Thoracic aorta (tissue), 2 donors: Measurements from ENCODE around the gene PLEKHG5. TPM values are rescaled to one million over a fixed set of nuclear protein-coding genes. Genes with fewer than 3 reads are reported as not detected.
"Not testable (repeated sequence)": the region's sequence is repeated elsewhere in the genome, so short reads cannot be mapped to it uniquely, and the experiment has no call there.

Experiments used
- ATAC-seq: fragments of 150-250 bp; one replicate; pipeline ENCODE4 v1.8.0; 2017; ENCODE audit warnings: low read depth; ENCODE audit not compliant: insufficient number of reproducible peaks, low FRiP score
- DNase-seq: peaks from one replicate; pipeline ENCODE4 v3.0.0-alpha.2; 2020; ENCODE audit warnings: low spot score
- H3K27ac ChIP-seq, 2 donors: fragments of 200-600 bp; sonication (generic); 1 replicate in 1 of 2; 2 replicates in 1 of 2; pipeline ENCODE4 v1.5.1; 2016; ENCODE audit warnings: mild to moderate bottlenecking in 2 of 2, moderate library complexity in 2 of 2
- H3K27me3 ChIP-seq: fragments of 200-600 bp; sonication (generic); replicated peaks from 2 replicates; pipeline ENCODE4 v1.6.0; 2016; ENCODE audit warnings: mild to moderate bottlenecking; ENCODE audit not compliant: insufficient read depth
- H3K36me3 ChIP-seq: fragments of 200-600 bp; sonication (generic); one replicate; pipeline ENCODE4 v1.5.1; 2016
- H3K4me1 ChIP-seq, 2 donors: fragments of 200-600 bp; sonication (generic); 1 replicate in 1 of 2; 2 replicates in 1 of 2; pipeline versions ENCODE4 v1.5.1 to v1.6.0; 2016; ENCODE audit warnings: low read depth in 2 of 2, mild to moderate bottlenecking in 1 of 2; ENCODE audit not compliant: control insufficient read depth in 1 of 2
- H3K4me3 ChIP-seq: fragments of 200-600 bp; sonication (generic); 2 replicates; pipeline ENCODE4 v1.5.1; 2016; ENCODE audit warnings: mild to moderate bottlenecking
- H3K9me3 ChIP-seq: fragments of 200-600 bp; sonication (generic); 2 replicates; pipeline ENCODE4 v1.5.1; 2016
- total RNA-seq, 2 donors: library from RNA; depleted of rRNA; stranded (reverse); fragments of >200 nt; gene quantifications; one replicate each; pipeline versions ENCODE4 v1.1.0 to v1.2.3, GENCODE V29; 2016
- TF ChIP-seq, protein P1 (sequence below): fragments of 200-600 bp; sonication (generic); IDR thresholded peaks from one replicate; pipeline ENCODE4 v1.5.1; 2019; ENCODE audit warnings: antibody characterized with exemption

Gene PLEKHG5
- total RNA-seq, 2 donors from 2014 or later: 23.4 to 32.9 TPM

DNA sequence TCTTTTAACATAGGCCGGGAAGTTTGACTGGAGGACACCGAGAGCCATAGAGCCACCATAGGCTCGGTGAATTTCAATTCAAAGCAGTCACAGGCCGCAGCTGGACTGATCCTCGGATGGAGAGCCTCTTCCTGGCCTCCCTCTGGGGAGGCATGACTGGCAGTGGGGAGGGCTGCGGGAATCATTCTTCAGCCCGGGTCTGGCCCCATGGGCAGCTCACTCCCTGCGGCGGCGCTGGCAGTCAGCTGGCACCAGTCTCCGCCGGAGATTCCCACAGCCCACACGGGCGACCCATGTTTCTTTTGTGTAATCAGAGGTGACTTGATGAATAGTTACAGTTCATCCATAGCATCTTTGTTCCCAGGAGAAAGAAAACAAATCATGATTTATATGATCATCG is 56.3 kb downstream of the PLEKHG5 start:
- TF ChIP-seq, protein P1, sequence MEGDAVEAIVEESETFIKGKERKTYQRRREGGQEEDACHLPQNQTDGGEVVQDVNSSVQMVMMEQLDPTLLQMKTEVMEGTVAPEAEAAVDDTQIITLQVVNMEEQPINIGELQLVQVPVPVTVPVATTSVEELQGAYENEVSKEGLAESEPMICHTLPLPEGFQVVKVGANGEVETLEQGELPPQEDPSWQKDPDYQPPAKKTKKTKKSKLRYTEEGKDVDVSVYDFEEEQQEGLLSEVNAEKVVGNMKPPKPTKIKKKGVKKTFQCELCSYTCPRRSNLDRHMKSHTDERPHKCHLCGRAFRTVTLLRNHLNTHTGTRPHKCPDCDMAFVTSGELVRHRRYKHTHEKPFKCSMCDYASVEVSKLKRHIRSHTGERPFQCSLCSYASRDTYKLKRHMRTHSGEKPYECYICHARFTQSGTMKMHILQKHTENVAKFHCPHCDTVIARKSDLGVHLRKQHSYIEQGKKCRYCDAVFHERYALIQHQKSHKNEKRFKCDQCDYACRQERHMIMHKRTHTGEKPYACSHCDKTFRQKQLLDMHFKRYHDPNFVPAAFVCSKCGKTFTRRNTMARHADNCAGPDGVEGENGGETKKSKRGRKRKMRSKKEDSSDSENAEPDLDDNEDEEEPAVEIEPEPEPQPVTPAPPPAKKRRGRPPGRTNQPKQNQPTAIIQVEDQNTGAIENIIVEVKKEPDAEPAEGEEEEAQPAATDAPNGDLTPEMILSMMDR: no peak
- H3K9me3 ChIP-seq: no peaks in the 10 kb centered on the region
- no peak for DNase-seq
- no peaks in the 10 kb centered on the region for H3K4me1 ChIP-seq
- H3K4me3 ChIP-seq: no peak overlapping the region
- no peak overlapping the region for H3K27ac ChIP-seq
- ATAC-seq: no peak
- no peaks in the 10 kb centered on the region for H3K36me3 ChIP-seq
- no peaks in the 10 kb centered on the region for H3K27me3 ChIP-seq

DNA sequence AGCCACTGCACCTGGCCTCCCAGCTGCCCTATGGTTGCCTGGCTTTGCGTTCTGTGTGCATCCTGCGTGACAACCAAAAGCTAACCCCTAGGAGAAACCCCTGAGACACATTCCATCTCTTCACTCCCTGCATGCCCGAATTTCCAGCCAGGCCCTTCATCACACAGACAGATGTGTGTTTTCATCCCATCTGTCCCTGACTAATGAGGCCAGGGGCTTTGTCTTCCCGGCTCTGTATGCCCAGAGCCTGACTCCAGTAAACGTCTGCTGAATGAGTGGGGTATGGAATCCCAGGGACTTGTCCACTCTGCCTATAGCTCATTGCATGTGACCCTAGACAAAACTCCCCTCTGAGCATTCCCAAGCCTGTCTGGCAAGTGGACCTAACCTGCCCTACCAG is 57.3 kb downstream of the PLEKHG5 start:
- no peaks in the 10 kb centered on the region for H3K4me1 ChIP-seq
- DNase-seq (no peak), ATAC-seq (no peak)
- H3K27me3 ChIP-seq: no peaks in the 10 kb centered on the region
- no peak overlapping the region for H3K4me3 ChIP-seq
- H3K27ac ChIP-seq: no peak overlapping the region
- no peaks in the 10 kb centered on the region for H3K36me3 ChIP-seq
- H3K9me3 ChIP-seq: no peaks in the 10 kb centered on the region
- TF ChIP-seq, protein P1: no peak

DNA sequence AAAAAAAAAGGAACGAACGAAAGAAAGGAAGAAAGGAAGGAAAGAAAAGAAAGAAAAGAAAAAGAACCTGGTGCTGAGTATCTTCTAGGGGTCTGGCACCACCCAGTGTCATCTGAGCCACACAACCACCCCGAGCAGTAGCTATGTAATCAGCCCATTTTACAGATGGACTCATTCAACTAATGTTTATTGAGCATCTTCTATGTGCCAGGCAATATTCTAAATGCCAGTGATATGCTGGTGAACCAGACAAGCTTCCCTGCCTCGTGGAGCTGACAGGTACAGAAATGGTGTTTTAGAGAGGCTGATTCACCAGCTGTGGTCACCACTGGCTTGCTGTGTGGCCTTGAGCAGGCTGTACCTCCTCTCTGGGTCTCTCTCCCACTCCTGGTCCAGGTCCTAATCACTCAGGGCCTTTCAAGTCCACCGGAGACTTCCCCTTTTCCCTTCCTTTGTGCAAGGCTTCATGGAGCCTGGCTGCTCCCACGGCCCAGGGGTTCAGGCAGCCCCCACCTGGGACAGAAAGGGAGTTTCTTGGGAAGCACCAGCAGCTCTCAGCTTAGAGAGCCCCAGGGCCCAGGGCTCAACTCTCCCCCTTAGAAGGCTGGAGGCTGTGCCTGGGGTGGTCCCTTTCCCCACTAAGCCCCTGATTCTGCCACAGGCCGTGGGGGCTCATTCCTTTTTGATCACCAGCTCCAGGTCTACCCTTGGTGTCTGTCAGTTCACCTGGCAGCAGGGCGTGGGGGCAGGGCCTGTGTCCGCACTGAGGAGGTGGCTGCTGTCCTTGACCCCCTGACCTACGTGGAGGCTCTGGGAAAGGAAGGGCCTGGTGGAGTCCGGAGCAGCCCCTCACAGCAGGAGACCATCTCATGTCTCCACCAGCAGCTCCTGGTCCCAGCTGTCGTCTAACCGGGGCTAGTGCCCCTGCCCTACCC is 59.6 kb downstream of the PLEKHG5 start:
- not testable (repeated sequence) for DNase-seq, ATAC-seq, H3K36me3 ChIP-seq, H3K27ac ChIP-seq, H3K27me3 ChIP-seq, H3K4me3 ChIP-seq, H3K4me1 ChIP-seq, H3K9me3 ChIP-seq

DNA sequence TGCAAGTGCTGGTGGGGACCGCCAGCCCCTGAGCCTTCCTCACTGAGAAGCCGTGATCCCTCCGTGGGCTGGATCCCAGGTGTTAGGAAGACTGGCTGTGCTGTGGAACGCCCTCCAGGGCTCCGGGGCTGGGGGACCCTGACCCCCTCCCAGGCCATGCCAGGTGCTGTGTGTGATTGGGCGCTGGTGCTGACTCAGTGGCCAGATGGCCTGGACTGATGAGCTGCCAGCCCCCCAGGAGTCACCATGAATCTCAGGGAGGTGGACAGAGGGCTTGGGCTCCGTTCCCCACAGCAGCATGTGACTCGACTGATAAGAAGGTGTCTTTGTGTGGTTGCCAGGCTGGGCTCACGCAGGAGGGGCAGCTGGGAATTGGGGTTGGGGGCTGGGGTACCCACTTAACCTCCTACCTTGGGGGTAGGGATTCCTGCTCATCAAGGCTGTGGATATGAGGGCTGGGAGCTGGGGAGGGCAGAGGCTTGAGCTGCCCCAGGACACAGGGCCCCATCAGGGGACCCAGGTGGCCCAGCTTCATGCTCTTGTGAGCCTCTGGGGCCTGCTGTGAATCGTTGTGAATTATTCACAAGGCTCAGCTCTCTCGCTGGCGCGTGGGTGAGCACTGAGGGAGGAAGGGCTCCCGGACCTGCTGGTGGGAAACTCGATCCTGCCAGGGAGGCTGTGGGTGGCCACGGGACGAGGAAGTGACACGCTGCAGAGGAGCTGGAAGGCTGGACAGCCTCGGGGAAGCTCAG is 61.6 kb downstream of the PLEKHG5 start:
- H3K36me3 ChIP-seq, DNase-seq, H3K4me1 ChIP-seq, ATAC-seq, H3K9me3 ChIP-seq, H3K4me3 ChIP-seq, H3K27ac ChIP-seq: not testable (repeated sequence)
- H3K27me3 ChIP-seq: peaks cover 14% of the 10 kb centered on the region

DNA sequence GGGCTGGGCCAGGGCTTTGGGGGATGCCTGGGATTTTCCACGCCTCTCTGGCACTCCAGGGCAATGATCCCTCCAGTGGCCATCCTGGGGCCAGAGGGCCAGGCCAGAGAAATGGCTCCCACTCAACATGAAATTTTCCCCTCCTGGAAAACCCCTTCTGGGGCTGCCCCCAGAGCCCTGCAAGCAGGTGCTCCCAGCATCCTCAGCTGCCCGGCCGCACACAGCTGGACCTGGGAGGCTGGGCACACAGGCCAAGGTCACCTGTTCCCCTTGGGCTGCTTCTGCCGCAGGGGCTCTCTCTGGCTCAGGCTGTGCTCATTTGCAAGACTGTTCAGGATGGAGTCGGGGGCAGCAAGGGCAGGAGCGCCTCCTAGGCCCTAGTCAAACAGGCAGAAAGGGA is 63.0 kb downstream of the PLEKHG5 start:
- Histone ChIP-seq H3K4me1 (peaks cover 3 to 16% of the 10 kb centered on the region in 2 donors), H3K27me3 (peaks cover 16% of the 10 kb centered on the region)
- H3K36me3 ChIP-seq, H3K4me3 ChIP-seq, H3K9me3 ChIP-seq, ATAC-seq, H3K27ac ChIP-seq, DNase-seq: not testable (repeated sequence)

DNA sequence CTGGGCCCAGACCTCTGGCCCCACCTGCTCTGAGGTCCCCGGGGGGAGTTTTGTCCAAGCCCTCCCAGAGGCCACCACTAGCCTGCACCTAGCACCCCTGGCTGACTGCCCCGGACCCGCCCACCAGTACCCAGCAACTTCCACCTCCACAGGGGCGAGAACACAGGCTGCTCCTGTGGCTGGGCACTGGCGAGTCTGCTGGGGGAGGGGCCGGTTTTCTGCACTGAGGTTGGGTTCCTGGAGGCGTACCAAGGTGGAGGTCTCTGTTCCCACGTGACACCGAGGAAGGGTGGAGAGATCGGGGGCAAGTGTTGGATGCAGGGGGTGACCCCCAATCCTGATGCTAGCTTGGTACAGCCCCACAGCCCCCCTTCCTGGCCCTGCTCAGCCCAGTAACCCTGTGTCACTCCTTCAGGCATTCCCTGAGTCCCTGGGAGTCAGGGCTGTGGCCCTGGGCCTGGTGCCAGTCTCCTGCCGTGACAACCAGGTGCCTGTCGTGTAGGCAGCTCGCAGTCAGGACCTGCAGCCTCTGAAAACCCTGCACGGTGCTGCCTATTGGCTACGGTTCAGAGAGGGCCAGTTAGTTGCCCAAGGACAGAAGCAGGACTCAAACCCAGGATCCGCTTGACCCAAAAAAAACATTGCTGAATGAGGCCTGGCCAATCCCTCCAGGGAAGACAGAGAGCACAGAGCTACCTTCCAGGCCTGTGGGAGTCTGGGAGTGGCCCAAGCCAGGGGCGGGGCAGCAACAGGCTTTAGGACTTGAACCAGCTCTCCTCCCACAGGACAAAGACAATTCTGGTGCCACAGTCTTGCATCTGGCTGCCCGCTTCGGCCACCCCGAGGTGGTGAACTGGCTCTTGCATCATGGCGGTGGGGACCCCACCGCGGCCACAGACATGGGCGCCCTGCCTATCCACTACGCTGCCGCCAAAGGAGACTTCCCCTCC is 63.8 kb downstream of the PLEKHG5 start:
- Histone ChIP-seq H3K4me1 (peaks cover 3 to 23% of the 10 kb centered on the region in 2 donors), H3K27me3 (peaks cover 23% of the 10 kb centered on the region), H3K4me3 (no peak overlapping the region), H3K27ac (no peak overlapping the region), H3K9me3 (no peaks in the 10 kb centered on the region), H3K36me3 (no peaks in the 10 kb centered on the region)
- ATAC-seq: no peak
- no peak for DNase-seq
- TF ChIP-seq, protein P1: no peak
